ENCODE measurements around the gene ZNF185.

DNA sequence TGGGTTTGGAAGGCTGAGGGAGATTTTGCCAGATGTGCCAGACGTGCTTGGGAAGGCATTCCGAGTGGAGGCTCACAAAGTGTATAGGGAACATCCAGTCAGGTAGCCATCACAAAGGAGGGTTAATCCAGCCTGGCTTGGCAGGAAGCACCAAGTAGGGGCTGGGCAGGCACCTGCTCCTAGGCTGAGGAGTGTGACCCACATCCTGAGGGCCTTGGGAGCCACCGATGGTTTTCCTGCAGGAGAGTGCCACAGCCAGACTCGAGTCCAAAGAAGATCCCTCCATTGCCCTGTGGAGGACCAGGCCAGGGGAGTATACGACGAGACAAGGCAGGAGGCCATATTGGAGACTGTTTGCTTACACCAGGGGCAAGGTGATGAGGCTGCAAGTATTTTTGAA lies 48.8 kb downstream of the ZNF185 start:
- TF ChIP-seq EZH2 (IDR thresholded peaks at IDR 0.05; ENCODE audit: low read depth, low read length, severe bottlenecking) (no peak), POLR2A (IDR thresholded peaks at IDR 0.05; ENCODE audit: control extremely low read depth in 1 of 2, low read depth in 2 of 2, low read length in 2 of 2) (no peak), PHF8 (conservative IDR thresholded peaks at IDR 0.05; ENCODE audit: low read depth, low read length) (no peak), HDAC6 (IDR thresholded peaks at IDR 0.05; ENCODE audit: low read depth, low read length) (no peak), FOSL1 (IDR thresholded peaks at IDR 0.05; ENCODE audit: insufficient read depth, low read depth, low read length) (no peak), CREB1 (IDR thresholded peaks at IDR 0.05) (no peak), MAFK (IDR thresholded peaks at IDR 0.05; ENCODE audit: low read depth, low read length) (no peak), POLR2AphosphoS5 (IDR thresholded peaks at IDR 0.05; ENCODE audit: low read depth, low read length) (no peak), CHD2 (IDR thresholded peaks at IDR 0.05; ENCODE audit: low read length) (no peak), BACH1 (IDR thresholded peaks at IDR 0.05; ENCODE audit: low read length) (no peak)
- TF ChIP-seq, protein P1, sequence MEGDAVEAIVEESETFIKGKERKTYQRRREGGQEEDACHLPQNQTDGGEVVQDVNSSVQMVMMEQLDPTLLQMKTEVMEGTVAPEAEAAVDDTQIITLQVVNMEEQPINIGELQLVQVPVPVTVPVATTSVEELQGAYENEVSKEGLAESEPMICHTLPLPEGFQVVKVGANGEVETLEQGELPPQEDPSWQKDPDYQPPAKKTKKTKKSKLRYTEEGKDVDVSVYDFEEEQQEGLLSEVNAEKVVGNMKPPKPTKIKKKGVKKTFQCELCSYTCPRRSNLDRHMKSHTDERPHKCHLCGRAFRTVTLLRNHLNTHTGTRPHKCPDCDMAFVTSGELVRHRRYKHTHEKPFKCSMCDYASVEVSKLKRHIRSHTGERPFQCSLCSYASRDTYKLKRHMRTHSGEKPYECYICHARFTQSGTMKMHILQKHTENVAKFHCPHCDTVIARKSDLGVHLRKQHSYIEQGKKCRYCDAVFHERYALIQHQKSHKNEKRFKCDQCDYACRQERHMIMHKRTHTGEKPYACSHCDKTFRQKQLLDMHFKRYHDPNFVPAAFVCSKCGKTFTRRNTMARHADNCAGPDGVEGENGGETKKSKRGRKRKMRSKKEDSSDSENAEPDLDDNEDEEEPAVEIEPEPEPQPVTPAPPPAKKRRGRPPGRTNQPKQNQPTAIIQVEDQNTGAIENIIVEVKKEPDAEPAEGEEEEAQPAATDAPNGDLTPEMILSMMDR (IDR thresholded peaks at IDR 0.05; ENCODE audit: control extremely low read depth in 1 of 3, insufficient read depth in 1 of 3, low read depth in 1 of 3, low read length in 3 of 3) = no peak
- TF ChIP-seq, protein P2, sequence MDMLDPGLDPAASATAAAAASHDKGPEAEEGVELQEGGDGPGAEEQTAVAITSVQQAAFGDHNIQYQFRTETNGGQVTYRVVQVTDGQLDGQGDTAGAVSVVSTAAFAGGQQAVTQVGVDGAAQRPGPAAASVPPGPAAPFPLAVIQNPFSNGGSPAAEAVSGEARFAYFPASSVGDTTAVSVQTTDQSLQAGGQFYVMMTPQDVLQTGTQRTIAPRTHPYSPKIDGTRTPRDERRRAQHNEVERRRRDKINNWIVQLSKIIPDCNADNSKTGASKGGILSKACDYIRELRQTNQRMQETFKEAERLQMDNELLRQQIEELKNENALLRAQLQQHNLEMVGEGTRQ (IDR thresholded peaks at IDR 0.05; ENCODE audit: low read length) = no peak

Data from H1 (cell line).